ENCODE results near the gene CTSA.

- TF ChIP-seq, protein P1, sequence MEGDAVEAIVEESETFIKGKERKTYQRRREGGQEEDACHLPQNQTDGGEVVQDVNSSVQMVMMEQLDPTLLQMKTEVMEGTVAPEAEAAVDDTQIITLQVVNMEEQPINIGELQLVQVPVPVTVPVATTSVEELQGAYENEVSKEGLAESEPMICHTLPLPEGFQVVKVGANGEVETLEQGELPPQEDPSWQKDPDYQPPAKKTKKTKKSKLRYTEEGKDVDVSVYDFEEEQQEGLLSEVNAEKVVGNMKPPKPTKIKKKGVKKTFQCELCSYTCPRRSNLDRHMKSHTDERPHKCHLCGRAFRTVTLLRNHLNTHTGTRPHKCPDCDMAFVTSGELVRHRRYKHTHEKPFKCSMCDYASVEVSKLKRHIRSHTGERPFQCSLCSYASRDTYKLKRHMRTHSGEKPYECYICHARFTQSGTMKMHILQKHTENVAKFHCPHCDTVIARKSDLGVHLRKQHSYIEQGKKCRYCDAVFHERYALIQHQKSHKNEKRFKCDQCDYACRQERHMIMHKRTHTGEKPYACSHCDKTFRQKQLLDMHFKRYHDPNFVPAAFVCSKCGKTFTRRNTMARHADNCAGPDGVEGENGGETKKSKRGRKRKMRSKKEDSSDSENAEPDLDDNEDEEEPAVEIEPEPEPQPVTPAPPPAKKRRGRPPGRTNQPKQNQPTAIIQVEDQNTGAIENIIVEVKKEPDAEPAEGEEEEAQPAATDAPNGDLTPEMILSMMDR (IDR thresholded peaks at IDR 0.05) = no peak
- TF ChIP-seq EZH2phosphoT487 (IDR thresholded peaks at IDR 0.05) = no peak
Measured at GRCh38 chr20:45859916-45860315, 31.2 kb upstream of the CTSA start.

Measured in neural progenitor cell (in vitro differentiated cells).